ENCODE results near the gene HMCN1. TPM values are rescaled to one million over a fixed set of nuclear protein-coding genes. Genes with fewer than 3 reads are reported as not detected.

HMCN1 gene
- polyA plus RNA-seq, 1 of the 3 experiments (the other 2 are of a cell fraction): 59.5 TPM

DNA sequence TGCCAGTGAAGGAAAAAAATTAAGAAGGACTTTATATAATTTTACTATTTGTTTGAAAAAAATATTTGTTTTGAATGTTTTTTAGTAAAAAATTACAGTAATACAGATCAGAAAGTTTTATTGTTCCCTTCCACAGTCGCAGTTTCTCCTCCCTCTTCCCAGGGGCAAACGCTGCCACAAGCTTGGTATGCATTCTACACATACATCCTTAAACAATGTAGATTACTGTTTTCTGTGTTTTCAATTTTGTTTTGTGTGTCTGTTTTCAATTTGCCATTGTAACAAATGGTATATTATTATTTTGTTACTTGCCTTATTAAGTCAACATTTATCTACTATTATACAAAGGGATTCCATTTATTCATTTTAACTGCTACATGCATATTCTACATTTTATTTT, 257.1 kb downstream of the HMCN1 start:
- peaks cover under 1% of the 10 kb centered on the region for H3F3A ChIP-seq (replicated peaks; ENCODE audit: insufficient read depth)
- no peaks in the 10 kb centered on the region; a peak in 1 of 4 replicates for H3K4me1 ChIP-seq (ENCODE audit: control insufficient read depth in 1 of 2, insufficient read depth in 2 of 2, low read depth in 1 of 2, low read length in 1 of 2)
- H3K79me2 ChIP-seq (ENCODE audit: insufficient read depth): no peaks in the 10 kb centered on the region
- H3K4me2 ChIP-seq: no peak overlapping the region
- ChIA-PET CTCF (interaction anchor here (0.6 kb wide), 1 partner anchor 25 kb away, joined by 4 read pairs; no protein-coding TSS in a partner anchor), POLR2A (no interaction called here)
- 7% methylated on average over 2 of the region's 2 CpGs for WGBS (ENCODE audit: low lambda C conversion rate)
- H3K9me3 ChIP-seq: no peaks in the 10 kb centered on the region
- no peak overlapping the region for H3K9ac ChIP-seq
- no peaks in the 10 kb centered on the region for H3K27me3 ChIP-seq (ENCODE audit: insufficient read depth)
- no peak for DNase-seq
- H2AFZ ChIP-seq (ENCODE audit: low read depth): no peak overlapping the region
- H4K20me1 ChIP-seq (ENCODE audit: insufficient read depth): no peaks in the 10 kb centered on the region
- no peak overlapping the region for H3K27ac ChIP-seq (ENCODE audit: low read depth in 2 of 2, low read length in 1 of 2)
- peaks cover 0 to 44% of the 10 kb centered on the region in 2 experiments for H3K36me3 ChIP-seq (replicated peaks in 1 of 2; ENCODE audit: control insufficient read depth in 1 of 2, insufficient read depth in 2 of 2, low read length in 1 of 2)
- no peaks in the 10 kb centered on the region for H3K9me2 ChIP-seq
- no peak overlapping the region for H3K4me3 ChIP-seq (ENCODE audit: low read depth in 2 of 2, low read length in 1 of 2)
- TF ChIP-seq NRF1 (IDR thresholded peaks at IDR 0.05; ENCODE audit: low read depth, low read length): no peak
- no peak for TF ChIP-seq YY1 (IDR thresholded peaks at IDR 0.05; ENCODE audit: low read depth)
- no peak for TF ChIP-seq MEF2A (IDR thresholded peaks at IDR 0.05; ENCODE audit: borderline replicate concordance, low read depth)
- no peak for TF ChIP-seq RAD21 (IDR thresholded peaks at IDR 0.05; ENCODE audit: low read length)
- no peak for TF ChIP-seq TAF1 (IDR thresholded peaks at IDR 0.05; ENCODE audit: borderline replicate concordance, low read depth, low read length)
- no peak for TF ChIP-seq FOXJ3 (CRISPR knock-in tag; IDR thresholded peaks at IDR 0.05)
- TF ChIP-seq GATA2 (CRISPR knock-in tag; IDR thresholded peaks at IDR 0.05): no peak
- no peak for TF ChIP-seq MXI1 (IDR thresholded peaks at IDR 0.05; ENCODE audit: low read depth, low read length)
- TF ChIP-seq NFIC (IDR thresholded peaks at IDR 0.05; ENCODE audit: borderline replicate concordance): no peak
- no peak for TF ChIP-seq MAX (IDR thresholded peaks at IDR 0.05; ENCODE audit: low read depth)
- TF ChIP-seq JUND (IDR thresholded peaks at IDR 0.05): no peak
- TF ChIP-seq RXRA (IDR thresholded peaks at IDR 0.05; ENCODE audit: borderline replicate concordance, low read depth): no peak
- TF ChIP-seq PBX3 (IDR thresholded peaks at IDR 0.05): no peak
- no peak for TF ChIP-seq POLR2AphosphoS5 (IDR thresholded peaks at IDR 0.05; ENCODE audit: low read depth, low read length)
- TF ChIP-seq GABPA (IDR thresholded peaks at IDR 0.05; ENCODE audit: low read depth): no peak
- no peak for TF ChIP-seq FOSL2 (IDR thresholded peaks at IDR 0.05; ENCODE audit: borderline replicate concordance, low read depth)
- TF ChIP-seq SMC3 (IDR thresholded peaks at IDR 0.05; ENCODE audit: low read depth, low read length): no peak
- TF ChIP-seq, protein P1, sequence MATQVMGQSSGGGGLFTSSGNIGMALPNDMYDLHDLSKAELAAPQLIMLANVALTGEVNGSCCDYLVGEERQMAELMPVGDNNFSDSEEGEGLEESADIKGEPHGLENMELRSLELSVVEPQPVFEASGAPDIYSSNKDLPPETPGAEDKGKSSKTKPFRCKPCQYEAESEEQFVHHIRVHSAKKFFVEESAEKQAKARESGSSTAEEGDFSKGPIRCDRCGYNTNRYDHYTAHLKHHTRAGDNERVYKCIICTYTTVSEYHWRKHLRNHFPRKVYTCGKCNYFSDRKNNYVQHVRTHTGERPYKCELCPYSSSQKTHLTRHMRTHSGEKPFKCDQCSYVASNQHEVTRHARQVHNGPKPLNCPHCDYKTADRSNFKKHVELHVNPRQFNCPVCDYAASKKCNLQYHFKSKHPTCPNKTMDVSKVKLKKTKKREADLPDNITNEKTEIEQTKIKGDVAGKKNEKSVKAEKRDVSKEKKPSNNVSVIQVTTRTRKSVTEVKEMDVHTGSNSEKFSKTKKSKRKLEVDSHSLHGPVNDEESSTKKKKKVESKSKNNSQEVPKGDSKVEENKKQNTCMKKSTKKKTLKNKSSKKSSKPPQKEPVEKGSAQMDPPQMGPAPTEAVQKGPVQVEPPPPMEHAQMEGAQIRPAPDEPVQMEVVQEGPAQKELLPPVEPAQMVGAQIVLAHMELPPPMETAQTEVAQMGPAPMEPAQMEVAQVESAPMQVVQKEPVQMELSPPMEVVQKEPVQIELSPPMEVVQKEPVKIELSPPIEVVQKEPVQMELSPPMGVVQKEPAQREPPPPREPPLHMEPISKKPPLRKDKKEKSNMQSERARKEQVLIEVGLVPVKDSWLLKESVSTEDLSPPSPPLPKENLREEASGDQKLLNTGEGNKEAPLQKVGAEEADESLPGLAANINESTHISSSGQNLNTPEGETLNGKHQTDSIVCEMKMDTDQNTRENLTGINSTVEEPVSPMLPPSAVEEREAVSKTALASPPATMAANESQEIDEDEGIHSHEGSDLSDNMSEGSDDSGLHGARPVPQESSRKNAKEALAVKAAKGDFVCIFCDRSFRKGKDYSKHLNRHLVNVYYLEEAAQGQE (IDR thresholded peaks at IDR 0.05; ENCODE audit: low read depth, low read length): no peak
- TF ChIP-seq EZH2phosphoT487 (IDR thresholded peaks at IDR 0.05; ENCODE audit: borderline replicate concordance, low read depth): no peak
- TF ChIP-seq FOXM1 (IDR thresholded peaks at IDR 0.05; ENCODE audit: low read depth): no peak
